GM10266 (cell line): Measurements from ENCODE around the gene SFRP2.

Experiments used
- DNase-seq: peaks from one replicate; pipeline ENCODE4 v3.0.0; 2012; ENCODE audit errors: extremely low spot score
- TF ChIP-seq, protein P1 (sequence below): IDR thresholded peaks from 2 replicates; pipeline ENCODE4 v1.5.1; 2012; ENCODE audit warnings: mild to moderate bottlenecking, low read depth; ENCODE audit not compliant: control insufficient read depth, insufficient read depth; ENCODE audit errors: missing control alignments

Gene SFRP2

DNA sequence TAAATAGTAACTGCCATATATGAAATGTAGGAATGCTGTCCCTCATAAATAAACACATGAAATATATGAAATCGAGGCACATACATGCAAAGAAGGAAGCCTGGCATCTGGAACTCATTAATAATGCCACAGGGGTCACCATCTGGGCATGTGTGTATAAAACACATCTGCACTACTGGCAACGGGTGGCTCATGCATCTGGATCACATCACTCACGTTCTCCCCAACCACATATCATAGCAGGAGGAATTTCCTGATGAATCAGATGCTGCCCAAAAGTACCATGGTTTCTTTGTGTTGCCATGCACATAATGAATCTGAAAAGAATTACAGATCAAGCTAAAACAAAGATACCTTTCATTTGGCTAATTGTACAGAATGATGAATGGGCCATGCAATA, 57.6 kb downstream of the SFRP2 start:
- TF ChIP-seq, protein P1, sequence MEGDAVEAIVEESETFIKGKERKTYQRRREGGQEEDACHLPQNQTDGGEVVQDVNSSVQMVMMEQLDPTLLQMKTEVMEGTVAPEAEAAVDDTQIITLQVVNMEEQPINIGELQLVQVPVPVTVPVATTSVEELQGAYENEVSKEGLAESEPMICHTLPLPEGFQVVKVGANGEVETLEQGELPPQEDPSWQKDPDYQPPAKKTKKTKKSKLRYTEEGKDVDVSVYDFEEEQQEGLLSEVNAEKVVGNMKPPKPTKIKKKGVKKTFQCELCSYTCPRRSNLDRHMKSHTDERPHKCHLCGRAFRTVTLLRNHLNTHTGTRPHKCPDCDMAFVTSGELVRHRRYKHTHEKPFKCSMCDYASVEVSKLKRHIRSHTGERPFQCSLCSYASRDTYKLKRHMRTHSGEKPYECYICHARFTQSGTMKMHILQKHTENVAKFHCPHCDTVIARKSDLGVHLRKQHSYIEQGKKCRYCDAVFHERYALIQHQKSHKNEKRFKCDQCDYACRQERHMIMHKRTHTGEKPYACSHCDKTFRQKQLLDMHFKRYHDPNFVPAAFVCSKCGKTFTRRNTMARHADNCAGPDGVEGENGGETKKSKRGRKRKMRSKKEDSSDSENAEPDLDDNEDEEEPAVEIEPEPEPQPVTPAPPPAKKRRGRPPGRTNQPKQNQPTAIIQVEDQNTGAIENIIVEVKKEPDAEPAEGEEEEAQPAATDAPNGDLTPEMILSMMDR = no peak

More for the DNA sequence above, 57.6 kb downstream of the SFRP2 start:
- DNase-seq = no peak
